Rectal smooth muscle tissue (tissue), 1 donor: ENCODE measurements around the gene MED13.
"Not testable (repeated sequence)": the region's sequence is repeated elsewhere in the genome, so short reads cannot be mapped to it uniquely, and the experiment has no call there.

Experiments
- H3K27ac ChIP-seq: one replicate; pipeline ENCODE4 v1.7.0; 2013; ENCODE audit warnings: low read depth, low read length, inconsistent platforms
- H3K27me3 ChIP-seq: one replicate; pipeline ENCODE4 v1.7.0; 2013; ENCODE audit warnings: low read length; ENCODE audit not compliant: control insufficient read depth, insufficient read depth
- H3K36me3 ChIP-seq: one replicate; pipeline ENCODE4 v1.7.0; 2013; ENCODE audit warnings: low read length; ENCODE audit not compliant: control insufficient read depth, insufficient read depth
- H3K4me1 ChIP-seq: one replicate; pipeline ENCODE4 v1.7.0; 2013; ENCODE audit warnings: low read length; ENCODE audit not compliant: control insufficient read depth, insufficient read depth
- H3K4me3 ChIP-seq: one replicate; pipeline ENCODE4 v1.7.0; 2013; ENCODE audit warnings: low read length
- H3K9ac ChIP-seq: one replicate; pipeline ENCODE4 v1.7.0; 2013; ENCODE audit warnings: low read length

The MED13 gene

DNA sequence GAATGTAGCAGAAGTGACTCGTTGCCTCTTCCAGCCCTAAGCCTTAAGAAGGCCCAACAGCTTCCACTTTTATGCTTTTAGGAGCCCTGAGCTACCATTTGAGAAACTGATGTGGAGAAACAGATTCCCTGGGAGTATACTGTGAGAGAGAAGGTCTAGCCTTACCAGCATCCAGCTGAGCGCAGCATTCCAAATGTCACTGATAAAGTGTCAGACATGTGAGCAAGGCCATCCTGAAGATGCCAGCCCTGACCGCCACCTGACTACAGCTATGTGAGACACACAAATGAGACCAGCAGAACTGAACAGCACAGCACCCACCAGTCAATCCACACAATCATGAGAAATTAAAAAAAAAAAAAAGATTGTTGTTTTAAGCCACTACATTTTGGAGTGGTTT is 18.6 kb upstream of the MED13 start:
- no peak overlapping the region for H3K9ac ChIP-seq
- no peak overlapping the region for H3K4me3 ChIP-seq
- H3K27me3 ChIP-seq = no peaks in the 10 kb centered on the region
- no peak overlapping the region for H3K27ac ChIP-seq
- H3K36me3 ChIP-seq = no peaks in the 10 kb centered on the region
- no peaks in the 10 kb centered on the region for H3K4me1 ChIP-seq

GRCh38 chr17:62080647-62081046 is 15.6 kb upstream of the MED13 start:
- Histone ChIP-seq H3K36me3 (no peaks in the 10 kb centered on the region), H3K27ac (no peak overlapping the region), H3K4me1 (no peaks in the 10 kb centered on the region), H3K27me3 (no peaks in the 10 kb centered on the region), H3K4me3 (no peak overlapping the region), H3K9ac (no peak overlapping the region)

GRCh38 chr17:62078009-62078408 is 12.9 kb upstream of the MED13 start:
- no peaks in the 10 kb centered on the region for H3K27me3 ChIP-seq
- no peak overlapping the region for H3K27ac ChIP-seq
- H3K36me3 ChIP-seq = no peaks in the 10 kb centered on the region
- no peaks in the 10 kb centered on the region for H3K4me1 ChIP-seq
- H3K4me3 ChIP-seq = no peak overlapping the region
- no peak overlapping the region for H3K9ac ChIP-seq

DNA sequence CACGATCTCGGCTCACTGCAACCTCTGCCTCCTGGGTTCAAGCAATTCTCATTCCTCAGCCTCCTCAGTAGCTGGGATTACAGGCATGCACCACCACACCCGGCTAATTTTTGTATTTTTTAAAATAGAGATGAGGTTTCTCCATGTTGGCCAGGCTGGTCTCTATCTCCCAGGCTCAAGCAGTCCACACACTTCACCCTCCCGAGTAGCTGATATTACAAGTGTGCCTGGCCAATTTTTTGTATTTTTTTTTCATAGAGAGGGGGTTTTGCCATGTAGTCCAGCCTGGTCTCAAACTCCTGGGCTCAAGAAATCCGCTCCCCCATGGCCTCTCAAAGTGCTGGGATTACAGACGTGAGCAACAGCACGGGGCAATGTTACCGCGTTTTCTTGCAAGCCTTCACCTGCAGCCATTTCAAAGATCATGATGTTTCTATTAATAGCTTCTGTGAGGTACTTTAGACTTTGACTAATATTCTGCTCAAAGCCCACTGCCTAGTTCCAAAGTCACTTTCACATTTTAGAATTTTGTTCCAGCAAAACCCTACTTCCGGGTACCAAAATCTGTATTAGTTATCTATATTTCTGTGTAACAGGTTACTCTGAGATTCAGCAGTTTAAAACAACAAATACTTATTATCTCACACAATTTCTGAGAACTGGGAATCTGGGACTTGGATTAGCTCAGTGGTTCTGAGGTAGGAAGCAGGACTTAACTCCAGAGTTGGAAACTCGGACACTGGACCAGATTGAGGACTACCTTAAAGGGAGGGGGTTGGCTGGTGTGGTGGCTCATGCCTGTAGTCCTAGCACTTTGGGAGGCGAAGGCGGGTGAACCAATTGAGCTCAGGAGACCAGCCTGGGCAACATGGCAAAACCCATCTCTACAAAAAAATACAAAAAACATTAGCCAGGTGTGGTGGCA is 12.0 kb upstream of the MED13 start:
- Histone ChIP-seq H3K36me3 (no peaks in the 10 kb centered on the region), H3K27ac (no peak overlapping the region), H3K27me3 (no peaks in the 10 kb centered on the region), H3K4me3 (no peak overlapping the region), H3K9ac (no peak overlapping the region), H3K4me1 (no peaks in the 10 kb centered on the region)

DNA sequence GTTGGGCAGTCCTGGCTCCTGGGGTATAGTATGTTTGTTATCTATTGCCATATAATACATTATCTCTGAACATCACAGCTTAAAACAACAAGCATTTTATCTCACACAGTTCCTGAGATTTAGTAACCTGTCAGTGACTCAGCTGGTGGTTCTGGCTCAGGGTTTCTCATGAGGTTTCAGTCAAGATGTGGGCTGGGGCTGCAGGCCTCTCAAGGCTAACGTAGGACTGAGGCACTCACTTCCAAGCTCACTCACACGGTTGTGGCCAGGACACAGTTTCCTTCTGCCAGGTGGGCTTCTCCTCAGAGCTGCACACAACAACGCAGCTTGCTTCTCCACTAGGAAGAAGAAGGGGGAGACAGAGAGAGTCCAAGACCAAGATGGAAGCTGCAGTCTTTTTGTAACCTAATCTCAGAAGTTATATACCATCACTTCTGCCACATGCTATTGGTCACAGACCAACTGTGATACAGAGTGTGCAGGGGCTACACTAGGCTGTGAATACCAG is 10.3 kb upstream of the MED13 start:
- H3K9ac ChIP-seq = no peak overlapping the region
- no peaks in the 10 kb centered on the region for H3K27me3 ChIP-seq

DNA sequence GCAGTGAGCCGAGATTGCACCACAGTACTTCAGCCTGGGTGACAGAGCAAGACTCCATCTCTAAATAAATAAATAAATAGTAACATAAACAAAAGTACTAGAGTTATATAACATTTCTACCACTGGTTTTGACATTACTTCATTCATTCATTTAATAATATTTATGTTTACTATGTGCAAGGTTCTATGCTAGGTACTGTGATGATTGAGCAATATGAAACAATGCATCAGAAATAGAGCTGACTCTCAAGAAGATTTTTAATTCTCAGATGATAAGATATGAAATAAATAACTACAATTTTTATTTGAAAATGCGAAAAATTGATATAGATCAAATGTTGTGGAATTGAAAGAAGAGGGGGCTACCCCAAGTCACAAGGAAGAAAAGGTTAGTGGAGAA is 8.9 kb upstream of the MED13 start:
- no peak overlapping the region for H3K27ac ChIP-seq
- H3K27me3 ChIP-seq = no peaks in the 10 kb centered on the region
- no peak overlapping the region for H3K9ac ChIP-seq
- H3K4me3 ChIP-seq = no peak overlapping the region
- no peaks in the 10 kb centered on the region for H3K36me3 ChIP-seq
- H3K4me1 ChIP-seq = no peaks in the 10 kb centered on the region

More for the DNA sequence above, 10.3 kb upstream of the MED13 start:
- Histone ChIP-seq H3K27ac (no peak overlapping the region), H3K4me1 (no peaks in the 10 kb centered on the region), H3K4me3 (no peak overlapping the region), H3K36me3 (no peaks in the 10 kb centered on the region)

DNA sequence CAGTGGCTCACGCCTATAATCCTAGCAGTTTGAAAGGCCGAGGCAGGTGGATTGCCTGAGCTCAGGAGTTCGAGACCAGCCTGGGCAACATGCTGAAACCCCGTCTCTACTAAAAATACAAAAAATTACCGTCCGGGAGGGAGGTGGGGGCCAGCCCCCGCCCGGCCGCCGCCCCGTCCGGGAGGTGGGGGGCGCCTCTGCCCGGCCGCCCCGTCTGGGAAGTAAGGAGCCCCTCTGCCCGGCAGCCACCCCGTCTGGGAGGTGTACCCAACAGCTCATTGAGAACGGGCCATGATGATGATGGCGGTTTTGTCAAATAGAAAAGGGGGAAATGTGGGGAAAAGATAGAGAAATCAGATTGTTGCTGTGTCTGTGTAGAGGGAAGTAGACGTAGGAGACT is 7.8 kb upstream of the MED13 start:
- H3K27ac ChIP-seq, H3K4me1 ChIP-seq, H3K9ac ChIP-seq, H3K27me3 ChIP-seq, H3K4me3 ChIP-seq, H3K36me3 ChIP-seq: not testable (repeated sequence)

DNA sequence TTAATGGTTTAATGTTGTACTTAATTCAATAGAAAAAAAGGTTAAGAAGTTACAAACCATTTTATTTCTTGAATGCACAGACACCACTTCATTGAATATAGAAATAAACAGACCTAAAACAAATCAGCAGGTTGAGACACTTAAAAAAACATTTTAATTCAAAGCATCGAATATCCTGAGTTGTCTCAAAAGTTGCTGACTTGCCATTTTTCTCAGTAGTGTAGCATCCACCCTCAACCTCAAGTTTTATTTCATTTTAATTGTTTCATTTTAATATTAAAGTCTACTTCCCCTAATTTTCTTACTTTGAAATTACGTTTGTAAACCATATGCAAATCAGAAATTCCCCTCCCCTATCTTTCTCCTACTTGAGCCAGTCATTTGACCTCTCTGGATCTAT is 5.8 kb upstream of the MED13 start:
- H3K4me1 ChIP-seq = no peaks in the 10 kb centered on the region
- H3K36me3 ChIP-seq = no peaks in the 10 kb centered on the region
- H3K27me3 ChIP-seq = no peaks in the 10 kb centered on the region
- H3K27ac ChIP-seq = no peak overlapping the region
- H3K4me3 ChIP-seq = no peak overlapping the region
- no peak overlapping the region for H3K9ac ChIP-seq

- no peak overlapping the region for H3K27ac ChIP-seq
- H3K9ac ChIP-seq = no peak overlapping the region
- H3K27me3 ChIP-seq = no peaks in the 10 kb centered on the region
- H3K4me1 ChIP-seq = peaks cover 12% of the 10 kb centered on the region
- H3K36me3 ChIP-seq = peaks cover 2% of the 10 kb centered on the region
- H3K4me3 ChIP-seq = no peak overlapping the region
These were observed 2.4 kb upstream of the MED13 start for GRCh38 chr17:62067165-62068145.

- H3K27ac ChIP-seq = peak overlapping the region; percentile 96
- H3K9ac ChIP-seq = peak overlapping the region; percentile 97
- peaks cover 16% of the 10 kb centered on the region for H3K4me1 ChIP-seq
- H3K27me3 ChIP-seq = no peaks in the 10 kb centered on the region
- H3K4me3 ChIP-seq = peak overlapping the region; percentile 97
- H3K36me3 ChIP-seq = peaks cover 4% of the 10 kb centered on the region
These were observed 762 bp upstream of the MED13 start for GRCh38 chr17:62065611-62066468.

DNA sequence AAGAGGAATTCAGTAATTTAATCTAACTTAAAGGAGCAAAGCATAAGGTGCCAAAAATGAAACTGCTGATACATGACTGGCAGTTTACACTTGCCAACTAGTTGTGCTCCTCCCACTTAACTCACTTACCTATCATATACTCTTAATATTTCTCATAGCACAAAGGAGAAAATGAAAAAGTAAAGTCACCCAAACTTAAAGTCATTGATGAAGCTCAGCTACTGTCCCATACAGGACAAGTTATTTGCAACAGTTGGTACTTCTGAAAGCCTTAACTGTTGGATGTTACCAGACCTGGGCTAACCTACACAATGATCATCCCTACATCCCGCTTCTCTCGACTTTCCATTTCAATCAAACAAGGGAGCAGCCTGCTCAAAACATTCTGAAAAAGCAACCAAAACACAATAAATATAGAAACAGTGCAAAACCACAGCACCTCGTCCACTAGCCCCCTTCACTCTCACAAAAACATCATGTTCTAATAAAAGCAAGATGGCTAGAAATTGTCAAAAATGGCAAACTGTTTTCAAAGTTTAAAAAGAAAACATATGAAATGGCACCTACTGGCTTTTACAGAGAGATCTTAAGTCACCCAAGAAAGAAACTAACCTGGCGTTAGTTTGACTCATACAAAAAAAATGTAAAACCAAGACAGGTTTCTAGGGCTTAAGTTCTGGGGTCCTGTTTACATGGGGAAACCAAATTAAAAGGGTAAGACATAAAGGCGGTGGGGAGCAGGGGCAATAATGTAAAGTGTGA is 868 bp downstream of the MED13 start:
- peaks cover 8% of the 10 kb centered on the region for H3K36me3 ChIP-seq
- H3K4me1 ChIP-seq = peaks cover 19% of the 10 kb centered on the region
- peak overlapping the region; percentile 92 for H3K9ac ChIP-seq
- peak overlapping the region; percentile 87 for H3K27ac ChIP-seq
- H3K27me3 ChIP-seq = no peaks in the 10 kb centered on the region
- H3K4me3 ChIP-seq = peak overlapping the region; percentile 98
